ENCODE results near the gene PAFAH1B1. TPM values are rescaled to one million over a fixed set of nuclear protein-coding genes. Genes with fewer than 3 reads are reported as not detected.

The PAFAH1B1 gene
- total and polyA plus RNA-seq, 2 donors (not counting 3 experiments of a cell fraction or from before 2014, with no cell fraction given): 46.5 to 158 TPM

- no peaks in the 10 kb centered on the region for H3K9me1 ChIP-seq (replicated peaks; ENCODE audit: control insufficient read depth, extremely low read depth, insufficient read depth, low read length)
- ChIA-PET CTCF (interaction anchor here (1.5 to 1.7 kb wide), 2 partner anchors 10 to 12 kb away, joined by 6 to 7 read pairs; no protein-coding TSS in a partner anchor), POLR2A (no interaction called here)
- H3K4me1 ChIP-seq (ENCODE audit: control insufficient read depth, extremely low read depth, insufficient read depth, low read length): no peaks in the 10 kb centered on the region
- DNase-seq (ENCODE audit: low read depth, low spot score) (no peak), FAIRE-seq (no peak)
- H3K36me3 ChIP-seq (ENCODE audit: control insufficient read depth in 2 of 2, extremely low read depth in 1 of 2, insufficient read depth in 2 of 2, low read length in 2 of 2): no peaks in the 10 kb centered on the region
- TF ChIP-seq POLR2AphosphoS5 (IDR thresholded peaks at IDR 0.05; ENCODE audit: insufficient read depth, low read depth, low read length): no peak
- H3K4me3 ChIP-seq (replicated peaks in 1 of 3; ENCODE audit: insufficient read depth in 1 of 3, low read depth in 1 of 3, low read length in 3 of 3): no peak overlapping the region
- no peak overlapping the region for H3K4me2 ChIP-seq (ENCODE audit: insufficient read depth, low read length)
- no TSS peak for BruUV-seq (replicated peaks)
- dilution Hi-C loops (cut with MboI; ENCODE audit: extremely low pct_ligation_motif_present, low sequenced_read_pairs) (no loop called here), intact Hi-C loops (cut with micrococcal nuclease) (no loop called here)
- H3K27ac ChIP-seq (ENCODE audit: insufficient read depth, low read depth, low read length): no peak overlapping the region
- H2AFZ ChIP-seq (ENCODE audit: low read depth, low read length): no peak overlapping the region
- peaks cover 8 to 11% of the 10 kb centered on the region in 2 experiments for H3K27me3 ChIP-seq (ENCODE audit: control insufficient read depth in 2 of 2, insufficient read depth in 2 of 2, low read length in 2 of 2)
- no peaks in the 10 kb centered on the region for H3K9me3 ChIP-seq (replicated peaks; ENCODE audit: control insufficient read depth, insufficient read depth, low read length)
- H3K79me2 ChIP-seq (ENCODE audit: control insufficient read depth, insufficient read depth, low read length): no peaks in the 10 kb centered on the region
- H3K9ac ChIP-seq (replicated peaks; ENCODE audit: extremely low read depth, insufficient read depth, low read length): no peak overlapping the region
- no peaks in the 10 kb centered on the region for H4K20me1 ChIP-seq (replicated peaks; ENCODE audit: control insufficient read depth, extremely low read depth, insufficient read depth, low read length)
These were observed 13.3 kb upstream of the PAFAH1B1 start for GRCh38 chr17:2580151-2580550.

GRCh38 chr17:2580661-2581060, 12.8 kb upstream of the PAFAH1B1 start:
- Histone ChIP-seq H3K27me3 (ENCODE audit: control insufficient read depth in 2 of 2, insufficient read depth in 2 of 2, low read length in 2 of 2) (peaks cover 8 to 11% of the 10 kb centered on the region in 2 experiments), H3K9me1 (replicated peaks; ENCODE audit: control insufficient read depth, extremely low read depth, insufficient read depth, low read length) (no peaks in the 10 kb centered on the region), H3K36me3 (ENCODE audit: control insufficient read depth in 2 of 2, extremely low read depth in 1 of 2, insufficient read depth in 2 of 2, low read length in 2 of 2) (no peaks in the 10 kb centered on the region), H3K4me1 (ENCODE audit: control insufficient read depth, extremely low read depth, insufficient read depth, low read length) (no peaks in the 10 kb centered on the region), H3K4me3 (replicated peaks in 1 of 3; ENCODE audit: insufficient read depth in 1 of 3, low read depth in 1 of 3, low read length in 3 of 3) (no peak overlapping the region), H3K27ac (ENCODE audit: insufficient read depth, low read depth, low read length) (no peak overlapping the region), H3K4me2 (ENCODE audit: insufficient read depth, low read length) (no peak overlapping the region), H3K79me2 (ENCODE audit: control insufficient read depth, insufficient read depth, low read length) (no peaks in the 10 kb centered on the region), H4K20me1 (replicated peaks; ENCODE audit: control insufficient read depth, extremely low read depth, insufficient read depth, low read length) (no peaks in the 10 kb centered on the region), H3K9me3 (replicated peaks; ENCODE audit: control insufficient read depth, insufficient read depth, low read length) (no peaks in the 10 kb centered on the region), H3K9ac (replicated peaks; ENCODE audit: extremely low read depth, insufficient read depth, low read length) (no peak overlapping the region), H2AFZ (ENCODE audit: low read depth, low read length) (no peak overlapping the region)
- intact Hi-C loops (cut with micrococcal nuclease): no loop called here
- dilution Hi-C loops (cut with MboI; ENCODE audit: extremely low pct_ligation_motif_present, low sequenced_read_pairs): no loop called here
- BruUV-seq (replicated peaks): no TSS peak
- TF ChIP-seq CTCF (IDR thresholded peaks at IDR 0.05; ENCODE audit: extremely low read depth in 1 of 2, insufficient read depth in 1 of 2, low read depth in 1 of 2, low read length in 2 of 2) (no peak), POLR2AphosphoS5 (IDR thresholded peaks at IDR 0.05; ENCODE audit: insufficient read depth, low read depth, low read length) (no peak), POLR2A (IDR thresholded peaks at IDR 0.05; ENCODE audit: low read depth, low read length) (no peak), FOS (IDR thresholded peaks at IDR 0.05; ENCODE audit: borderline replicate concordance, insufficient read depth, low read length) (no peak), EZH2 (IDR thresholded peaks at IDR 0.05; ENCODE audit: borderline replicate concordance, low read depth, low read length, severe bottlenecking) (no peak), MAX (IDR thresholded peaks at IDR 0.05; ENCODE audit: insufficient read depth, insufficient read length) (no peak), GATA2 (IDR thresholded peaks at IDR 0.05; ENCODE audit: insufficient read depth, insufficient read length, low read depth, low read length) (no peak), MYC (IDR thresholded peaks at IDR 0.05; ENCODE audit: low read depth, low read length) (no peak), JUN (IDR thresholded peaks at IDR 0.05; ENCODE audit: borderline replicate concordance, insufficient read depth, insufficient read length, low read depth) (no peak)
- CTCF ChIA-PET: interaction anchor here (1.5 to 1.7 kb wide), 2 partner anchors 9 to 12 kb away, joined by 6 to 7 read pairs; no protein-coding TSS in a partner anchor
- FAIRE-seq (no peak), DNase-seq (ENCODE audit: low read depth, low spot score) (no peak)
- POLR2A ChIA-PET: no interaction called here
